H1 (cell line): ENCODE measurements around the gene COL4A4. TPM values are rescaled to one million over a fixed set of nuclear protein-coding genes. Genes with fewer than 3 reads are reported as not detected.

Experiments used
- CHD1 ChIP-seq: IDR thresholded peaks from 2 replicates; pipeline ENCODE4 v1.6.1; 2012; ENCODE audit warnings: low read depth, low read length, improper control_type of control experiment
- KDM5A ChIP-seq: fragments of 200-600 bp; IDR thresholded peaks from 2 replicates; pipeline ENCODE4 v1.7.1; 2012; ENCODE audit warnings: mild to moderate bottlenecking, low read length, inconsistent platforms, mixed read lengths
- POLR2A ChIP-seq, 2 experiments: IDR thresholded peaks; 1 replicate in 1 of 2; 2 replicates in 1 of 2; pipeline ENCODE4 v1.6.1; 2011; ENCODE audit warnings: low read depth in 2 of 2, low read length in 2 of 2, mild to moderate bottlenecking in 2 of 2; ENCODE audit errors: control extremely low read depth in 1 of 2
- RXRA ChIP-seq: IDR thresholded peaks from 2 replicates; pipeline ENCODE4 v1.6.1; 2011; ENCODE audit warnings: low read depth, mild to moderate bottlenecking, low read length, moderate library complexity; ENCODE audit not compliant: insufficient read depth
- SIN3A ChIP-seq, 2 experiments: IDR thresholded peaks in 1 of 2; conservative IDR thresholded peaks in 1 of 2; 2 replicates each; pipeline ENCODE4 v1.6.1; 2011 to 2012; ENCODE audit warnings: low read length in 2 of 2, improper control_type of control experiment in 1 of 2, low read depth in 1 of 2, mild to moderate bottlenecking in 1 of 2
- polyA plus RNA-seq, 7 experiments: library from polyadenylated mRNA; depleted of rRNA in 3 of 7; stranded (reverse) in 5 of 7; unstranded in 2 of 7; fragments of >200 nt in 5 of 7; fragments of 200-250 nt in 2 of 7; gene quantifications; 1 replicate in 5 of 7; 2 replicates in 1 of 7; 4 replicates in 1 of 7; pipeline versions ENCODE4 v1.2.1 to v1.2.3, GENCODE V29; 2011 to 2013; ENCODE audit warnings: missing spikeins in 2 of 7, mixed read lengths in 2 of 7
- total RNA-seq: library from RNA; stranded (reverse); fragmentation: NEBNext Ultra II Directional; extraction: Animal tissue kit (Norgen Biotek cat#: 25700); gene quantifications from 2 replicates; pipeline ENCODE4 v1.2.1, GENCODE V29; 2021

COL4A4 gene
- total and polyA plus RNA-seq, 2 of the 8 experiments (the other 6 are each of a cell fraction or from before 2014, with no cell fraction given) = 0.33 to 1.7 TPM

- TF ChIP-seq CHD1 (no peak), SIN3A (conservative IDR thresholded peaks at IDR 0.05 in 1 of 2, IDR thresholded peaks at IDR 0.05 in 1 of 2; ENCODE audit: low read depth in 1 of 2, low read length in 2 of 2) (no peak), RXRA (no peak), KDM5A (no peak), POLR2A (IDR thresholded peaks at IDR 0.05; ENCODE audit: control extremely low read depth in 1 of 2, low read depth in 2 of 2, low read length in 2 of 2) (no peak)
These were observed 13.6 kb downstream of the COL4A4 start (continued) for GRCh38 chr2:227150222-227150936.
